CD4-positive, alpha-beta T cell treated with Interleukin-12 subunit alpha and Interleukin-12 subunit beta, for 1 hour (primary cell): Measurements from ENCODE around the gene SNRPD3.
"Not testable (repeated sequence)": the region's sequence is repeated elsewhere in the genome, so short reads cannot be mapped to it uniquely, and the experiment has no call there.

Source experiments
- DNase-seq: peaks from one replicate; pipeline ENCODE4 v3.0.0-alpha.2; 2020

The SNRPD3 gene

GRCh38 chr22:24555165-24556039 lies at the start of gene SNRPD3:
TSS of gene SNRPD3 (plus strand) at chr22:24555999. CDS start at chr22:24557675, 1,676 bp downstream.
- DNase-seq = peak; percentile 100

GRCh38 chr22:24506802-24507438 lies 48.9 kb upstream of the SNRPD3 start:
- no peak for DNase-seq

DNA sequence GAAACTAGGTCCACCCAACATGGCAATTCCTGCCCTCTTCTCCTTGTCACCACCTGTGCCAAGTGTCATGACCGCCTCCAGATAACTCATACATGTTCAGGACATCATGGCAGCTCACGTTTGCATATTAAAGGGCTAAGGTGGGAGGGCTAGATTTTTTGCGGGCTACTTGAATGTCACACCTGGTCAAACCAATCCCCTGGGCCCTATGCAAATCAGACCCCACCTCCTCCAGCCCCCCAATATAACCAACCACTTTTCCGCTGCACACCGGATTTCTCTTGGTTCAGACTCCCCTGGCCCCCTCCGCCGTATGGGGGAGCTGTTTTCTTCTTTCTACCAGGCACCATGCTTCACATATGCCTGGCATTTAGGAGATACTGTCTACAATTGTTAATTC lies 48.1 kb upstream of the SNRPD3 start:
- no peak for DNase-seq

GRCh38 chr22:24510637-24511625 lies 44.9 kb upstream of the SNRPD3 start:
- no peak for DNase-seq

GRCh38 chr22:24512043-24512442 lies 43.8 kb upstream of the SNRPD3 start:
- no peak for DNase-seq

GRCh38 chr22:24513378-24514240 lies 42.2 kb upstream of the SNRPD3 start:
- no peak for DNase-seq

DNA sequence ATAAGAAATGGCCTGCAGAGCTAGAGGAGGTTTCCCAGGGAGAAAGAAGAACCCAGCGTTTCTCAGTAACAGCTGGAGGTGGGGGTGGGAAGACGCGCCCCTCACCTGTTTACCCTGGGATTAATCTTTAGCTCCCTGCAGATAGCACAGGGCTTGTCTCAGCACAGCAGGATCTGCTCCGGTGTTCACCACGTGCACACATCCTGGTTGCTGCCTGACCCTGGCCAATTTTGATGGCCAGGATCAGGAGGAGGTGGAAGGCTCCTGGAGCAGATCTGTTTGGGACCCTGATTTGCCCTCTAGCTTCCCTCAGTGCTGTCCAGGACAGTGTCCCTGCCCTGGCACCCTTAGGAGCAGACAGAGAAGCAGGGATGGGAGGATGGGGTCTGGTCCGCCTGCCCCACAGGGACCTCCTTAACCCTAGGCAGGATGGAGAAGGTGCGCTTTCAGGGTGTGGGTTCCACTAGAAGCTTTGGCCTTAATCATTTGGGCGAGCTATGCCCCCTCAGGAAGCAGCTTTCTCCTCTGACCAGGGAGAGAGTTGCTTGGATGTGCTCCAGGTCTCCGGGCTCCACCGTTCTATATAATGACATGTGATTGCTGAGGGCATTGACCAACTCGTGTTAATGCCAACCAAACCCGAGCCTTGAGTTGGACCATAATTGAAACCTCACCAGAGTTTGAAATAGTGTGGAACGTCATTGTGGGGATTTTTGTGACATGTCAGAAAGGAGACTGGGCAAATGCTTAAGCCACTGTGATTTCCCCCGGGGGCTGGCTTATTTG lies 41.4 kb upstream of the SNRPD3 start:
- no peak for DNase-seq

DNA sequence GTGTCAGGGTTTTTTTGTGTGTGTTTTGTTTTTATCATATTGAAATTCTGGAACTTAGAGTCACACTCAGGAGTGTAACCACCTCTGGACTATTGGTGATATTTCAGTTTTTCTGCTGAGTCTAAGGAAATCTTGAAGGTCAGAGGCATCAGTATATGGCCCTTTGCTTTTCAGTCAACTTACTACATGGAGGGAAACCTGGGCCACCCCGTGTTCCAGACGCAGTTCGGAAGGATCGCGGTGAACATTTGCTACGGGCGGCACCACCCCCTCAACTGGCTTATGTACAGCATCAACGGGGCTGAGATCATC lies 40.8 kb upstream of the SNRPD3 start:
- DNase-seq = no peak

DNA sequence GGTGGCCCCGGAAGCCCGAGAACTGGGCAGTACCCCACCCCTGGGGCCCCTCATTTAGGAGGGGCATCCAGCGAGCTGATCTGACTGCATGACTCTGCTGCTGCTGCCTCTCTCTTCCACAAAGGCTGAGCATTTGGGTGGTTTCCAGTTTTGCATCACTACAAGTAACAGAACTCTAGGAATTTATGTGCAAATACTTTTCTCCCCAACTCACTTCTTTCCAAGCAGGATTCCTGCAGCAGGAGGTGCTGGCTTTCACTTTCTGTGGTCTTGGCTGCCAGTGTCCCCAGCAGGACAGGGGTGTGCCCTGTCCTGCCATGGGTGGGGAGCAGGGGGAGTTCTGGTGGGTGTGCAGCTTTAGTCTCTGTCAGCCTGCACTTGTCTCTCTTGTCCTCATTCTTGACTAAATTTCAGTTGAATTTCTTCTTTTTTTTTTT lies 39.5 kb upstream of the SNRPD3 start:
- DNase-seq = no peak

- no peak for DNase-seq
These were observed 38.4 kb upstream of the SNRPD3 start for GRCh38 chr22:24517446-24517845.

- DNase-seq = no peak
These were observed 37.6 kb upstream of the SNRPD3 start for GRCh38 chr22:24518228-24518627.

- DNase-seq = no peak
These were observed 36.9 kb upstream of the SNRPD3 start for GRCh38 chr22:24518771-24519485.

- DNase-seq = no peak
These were observed 36.3 kb upstream of the SNRPD3 start for GRCh38 chr22:24519496-24519895.

- peak; percentile 44 for DNase-seq
These were observed 34.0 kb upstream of the SNRPD3 start for GRCh38 chr22:24521791-24522245.

- DNase-seq = no peak
These were observed 31.9 kb upstream of the SNRPD3 start for GRCh38 chr22:24523873-24524272.

GRCh38 chr22:24525416-24526037 lies 30.3 kb upstream of the SNRPD3 start:
- peak; percentile 80 for DNase-seq

GRCh38 chr22:24526191-24526590 lies 29.6 kb upstream of the SNRPD3 start:
- no peak for DNase-seq

DNA sequence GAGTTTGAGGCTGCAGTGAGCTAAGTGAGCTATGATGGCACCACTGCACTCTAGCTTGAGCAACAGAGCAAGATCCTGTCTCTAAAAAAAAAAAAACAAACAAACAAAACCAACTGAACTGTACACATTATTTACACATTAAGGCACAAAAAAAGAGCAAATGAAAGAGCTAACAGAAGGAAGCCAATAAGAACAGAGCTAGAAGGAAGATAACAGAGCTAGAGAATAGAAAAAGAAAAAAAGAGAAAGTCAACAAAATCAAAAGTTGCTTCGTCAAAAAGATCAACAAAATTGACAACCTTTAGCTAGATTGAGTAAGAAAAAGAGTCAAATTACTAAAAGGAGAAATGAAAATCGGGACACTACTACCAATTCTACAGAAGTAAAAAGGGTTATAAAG lies 25.9 kb upstream of the SNRPD3 start:
- no peak for DNase-seq

DNA sequence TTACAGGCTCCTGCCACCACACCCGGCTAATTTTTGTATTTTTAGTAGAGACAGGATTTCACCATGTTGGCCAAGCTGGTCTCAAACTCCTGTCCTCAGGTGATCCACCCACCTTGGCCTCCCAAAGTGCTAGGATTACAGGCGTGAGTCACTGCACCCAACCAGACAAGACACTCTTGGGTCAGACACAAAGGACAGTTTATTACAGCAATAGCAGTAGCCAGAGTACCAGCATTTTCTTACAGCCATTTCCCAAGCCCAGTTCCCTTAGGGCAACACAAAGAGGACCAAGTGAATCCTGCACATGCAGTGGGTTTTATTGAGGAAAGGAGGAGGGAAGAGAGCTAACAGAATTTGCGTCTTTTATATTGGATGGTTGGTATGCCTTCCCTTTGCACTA lies 24.8 kb upstream of the SNRPD3 start:
- DNase-seq = not testable (repeated sequence)

- no peak for DNase-seq
These were observed 23.7 kb upstream of the SNRPD3 start for GRCh38 chr22:24532075-24532474.
